K562 (cell line): ENCODE data around the gene MFSD11. TPM values are rescaled to one million over a fixed set of nuclear protein-coding genes. Genes with fewer than 3 reads are reported as not detected.

Source experiments
- ARID3B ChIP-seq: fragments of 250-450 bp; sonication (Bioruptor Pico); IDR thresholded peaks from 2 replicates; pipeline ENCODE4 v1.4.0; 2020; ENCODE audit warnings: borderline replicate concordance
- ATF6 ChIP-seq: sonication (generic); formaldehyde crosslinking; IDR thresholded peaks from 2 replicates; pipeline ENCODE4 v1.4.0; 2020; ENCODE audit warnings: mild to moderate bottlenecking, missing genetic modification reagents
- CLOCK ChIP-seq: fragments of 250-450 bp; sonication (Bioruptor Pico); IDR thresholded peaks from 2 replicates; pipeline ENCODE4 v1.4.0; 2020; ENCODE audit warnings: mild to moderate bottlenecking, moderate library complexity, borderline replicate concordance
- ELF4 ChIP-seq: fragments of 450-650 bp; formaldehyde crosslinking; IDR thresholded peaks from 2 replicates; pipeline ENCODE4 v1.4.0; 2022; ENCODE audit warnings: missing genetic modification characterization
- ETS2 ChIP-seq: IDR thresholded peaks from 2 replicates; pipeline ENCODE4 v1.6.1; 2016; ENCODE audit warnings: borderline replicate concordance, missing genetic modification characterization, mild to moderate bottlenecking, moderate library complexity, missing compliant biosample characterization; ENCODE audit not compliant: poor library complexity, severe bottlenecking
- FOXK1 ChIP-seq: sonication (generic); formaldehyde crosslinking; IDR thresholded peaks from 2 replicates; pipeline ENCODE4 v1.8.0; 2022; ENCODE audit warnings: missing genetic modification reagents, mild to moderate bottlenecking, borderline replicate concordance
- GATAD2A ChIP-seq: fragments of 450-650 bp; IDR thresholded peaks from 2 replicates; pipeline ENCODE4 v1.6.1; 2017
- GTF2A2 ChIP-seq: IDR thresholded peaks from 2 replicates; pipeline ENCODE4 v1.6.1; 2016; ENCODE audit warnings: mild to moderate bottlenecking, missing genetic modification characterization, missing compliant biosample characterization
- HDAC6 ChIP-seq: IDR thresholded peaks from 2 replicates; pipeline ENCODE4 v1.6.1; 2012; ENCODE audit warnings: low read depth, mild to moderate bottlenecking, control low read depth, inconsistent platforms, low read length, moderate library complexity
- KAT2B ChIP-seq: IDR thresholded peaks from one replicate; pipeline ENCODE4 v1.6.1; 2012; ENCODE audit warnings: low read depth, mild to moderate bottlenecking, control low read depth, inconsistent platforms, low read length, moderate library complexity
- MECOM ChIP-seq: fragments of 250-450 bp; sonication (Bioruptor Pico); IDR thresholded peaks from 2 replicates; pipeline ENCODE4 v1.8.0; 2022; ENCODE audit warnings: inconsistent platforms
- NBN ChIP-seq: fragments of 450-650 bp; IDR thresholded peaks from 2 replicates; pipeline ENCODE4 v1.6.1; 2016; ENCODE audit warnings: low read depth, mild to moderate bottlenecking
- NFRKB ChIP-seq: fragments of 450-650 bp; IDR thresholded peaks from 2 replicates; pipeline ENCODE4 v1.6.1; 2016; ENCODE audit warnings: low read depth
- PHB ChIP-seq: fragments of 250-450 bp; sonication (Bioruptor Pico); IDR thresholded peaks from 2 replicates; pipeline ENCODE4 v1.5.0; 2021
- PHB2 ChIP-seq: fragments of 450-650 bp; IDR thresholded peaks from 2 replicates; pipeline ENCODE4 v1.6.1; 2017; ENCODE audit warnings: low read depth
- RUNX1 ChIP-seq: sonication (generic); IDR thresholded peaks from 2 replicates; pipeline ENCODE4 v1.6.1; 2016; ENCODE audit warnings: antibody characterized with exemption, low read depth
- SIN3A ChIP-seq, 2 experiments: fragments of 150-350 bp in 1 of 2; IDR thresholded peaks; 2 replicates each; pipeline ENCODE4 v1.6.1; 2011 to 2016; ENCODE audit warnings: borderline replicate concordance in 2 of 2, low read depth in 2 of 2, low read length in 2 of 2, mild to moderate bottlenecking in 2 of 2, moderate library complexity in 2 of 2; ENCODE audit not compliant: control insufficient read depth in 1 of 2
- TAF9B ChIP-seq: fragments of 450-650 bp; IDR thresholded peaks from 2 replicates; pipeline ENCODE4 v1.6.1; 2018; ENCODE audit warnings: mild to moderate bottlenecking; ENCODE audit not compliant: partially characterized antibody
- TCFL5 ChIP-seq: fragments of 250-450 bp; sonication (Bioruptor Pico); conservative IDR thresholded peaks from 2 replicates; pipeline ENCODE4 v1.6.1; 2021; ENCODE audit warnings: mild to moderate bottlenecking, moderate library complexity, matching md5 sums
- TEAD4 ChIP-seq, 2 experiments: sonication (generic) in 1 of 2; formaldehyde crosslinking in 1 of 2; IDR thresholded peaks; 2 replicates each; pipeline versions ENCODE4 v1.6.1 to v1.8.0; 2012 to 2022; ENCODE audit warnings: borderline replicate concordance in 1 of 2, inconsistent platforms in 1 of 2, low read length in 1 of 2, mild to moderate bottlenecking in 1 of 2, missing genetic modification reagents in 1 of 2
- ZBTB8A ChIP-seq: fragments of 450-650 bp; IDR thresholded peaks from 2 replicates; pipeline ENCODE4 v1.6.1; 2018; ENCODE audit warnings: mild to moderate bottlenecking, moderate library complexity; ENCODE audit not compliant: partially characterized antibody
- ZFP36 ChIP-seq: fragments of 150-350 bp; IDR thresholded peaks from 2 replicates; pipeline ENCODE4 v1.6.1; 2018; ENCODE audit warnings: low read length, low read depth; ENCODE audit not compliant: partially characterized antibody
- ZNF354B ChIP-seq: fragments of 250-450 bp; sonication (Bioruptor Pico); IDR thresholded peaks from 2 replicates; pipeline ENCODE4 v1.4.0; 2020
- ZNF699 ChIP-seq: fragments of 250-450 bp; sonication (Bioruptor Pico); IDR thresholded peaks from 2 replicates; pipeline ENCODE4 v1.8.0; 2021; ENCODE audit warnings: mild to moderate bottlenecking, moderate library complexity; ENCODE audit not compliant: insufficient replicate concordance
- polyA plus RNA-seq, 8 experiments: library from polyadenylated mRNA; depleted of rRNA in 4 of 8; stranded (reverse) in 5 of 8; unstranded in 3 of 8; fragments of >200 nt; fragmentation: Nextera tagmentation in 2 of 8; fragmentation: Illumina TruSeq in 1 of 8; extraction: Ambion mirVana in 2 of 8; extraction: Trizol in 1 of 8; gene quantifications; 2 replicates each; pipeline versions ENCODE4 v1.2.1 to v1.2.3, GENCODE V29; 2011 to 2014; ENCODE audit warnings: inconsistent platforms in 1 of 8, missing spikeins in 1 of 8
- total RNA-seq, 7 experiments: library from RNA; depleted of rRNA in 6 of 7; stranded (reverse); fragments of >200 nt in 6 of 7; fragmentation: Illumina TruSeq in 2 of 7; extraction: Trizol in 2 of 7; gene quantifications; 2 replicates each; pipeline versions ENCODE4 v1.2.1 to v1.2.3, GENCODE V29; 2011 to 2021; ENCODE audit warnings: low replicate concordance in 1 of 7

MFSD11 gene
- total and polyA plus RNA-seq, 9 of the 15 experiments (the other 6 are each of a cell fraction or from before 2014, with no cell fraction given), result 14.4 to 24.5 (median 19.9) TPM

- TF ChIP-seq GATAD2A, result no peak
- TF ChIP-seq TAF9B, result no peak
- TF ChIP-seq ZBTB8A, result no peak
- no peak for TF ChIP-seq FOXK1 (CRISPR knock-in tag)
- TF ChIP-seq ZNF354B (CRISPR knock-in tag), result no peak
- no peak for TF ChIP-seq ZNF699 (CRISPR knock-in tag)
- no peak for TF ChIP-seq PHB (CRISPR knock-in tag)
- TF ChIP-seq TEAD4 (IDR thresholded peaks at IDR 0.05; ENCODE audit: low read length), result no peak
- TF ChIP-seq TEAD4 (CRISPR knock-in tag; IDR thresholded peaks at IDR 0.05; ENCODE audit: borderline replicate concordance), result 0 out of 2 replicates have a peak, but pooled peaks have one; percentile 49
- no peak for TF ChIP-seq ELF4 (CRISPR knock-in tag)
- peak; percentile 10; the same call in 1 of the 2 replicates for TF ChIP-seq NBN
- no peak for TF ChIP-seq ATF6
- TF ChIP-seq ETS2 (tag), result no peak
- no peak for TF ChIP-seq HDAC6
- TF ChIP-seq CLOCK (CRISPR knock-in tag), result no peak
- TF ChIP-seq TCFL5 (CRISPR knock-in tag), result no peak
- TF ChIP-seq ZFP36, result no peak
- no peak for TF ChIP-seq ARID3B (CRISPR knock-in tag)
- TF ChIP-seq NFRKB, result no peak
- no peak for TF ChIP-seq KAT2B
- TF ChIP-seq GTF2A2 (tag), result no peak
- TF ChIP-seq RUNX1, result no peak
- no peak for TF ChIP-seq MECOM (CRISPR knock-in tag)
- peak; percentile 76 to 92; a peak in 2 of 4 replicates for TF ChIP-seq SIN3A (IDR thresholded peaks at IDR 0.05; ENCODE audit: borderline replicate concordance in 2 of 2, control insufficient read depth in 1 of 2, low read depth in 2 of 2, low read length in 2 of 2)
- no peak for TF ChIP-seq PHB2
Observed at GRCh38 chr17:76726231-76726775, 11.6 kb upstream of the MFSD11 start, which contains the start of gene JMJD6 (continued).
